Measurements from ENCODE around the gene EPM2AIP1. TPM values are rescaled to one million over a fixed set of nuclear protein-coding genes. Genes with fewer than 3 reads are reported as not detected.

Gene EPM2AIP1
- total and polyA plus RNA-seq, 8 donors: 2.4 to 37.3 (median 8.4) TPM

- no peak for DNase-seq
- intact Hi-C loops (cut with DNase I; ENCODE audit: low total_unique reads): no loop called here
- Histone ChIP-seq H3K27ac (no peak overlapping the region), H3K9me3 (peaks cover 5 to 7% (median 6%) of the 10 kb centered on the region in 4 donors), H3K36me3 (no peaks in the 10 kb centered on the region), H3K27me3 (no peaks in the 10 kb centered on the region), H3K4me3 (no peak overlapping the region), H3K4me1 (peaks cover 6 to 43% (median 24%) of the 10 kb centered on the region in 4 donors)
- 96 to 99% (median 98%) methylated on average over 21 of the region's 21 CpGs for WGBS, 5 donors
- TF ChIP-seq POLR2AphosphoS5 (IDR thresholded peaks at IDR 0.05): no peak
- TF ChIP-seq CTCF (IDR thresholded peaks at IDR 0.05): no peak
- no peak for TF ChIP-seq POLR2A (IDR thresholded peaks at IDR 0.05)
- TF ChIP-seq EP300 (IDR thresholded peaks at IDR 0.05): no peak
Observed at GRCh38 chr3:36942638-36943248, 50.2 kb downstream of the EPM2AIP1 start.

GRCh38 chr3:36941658-36942057 lies 51.3 kb downstream of the EPM2AIP1 start:
- H3K9me3 ChIP-seq: no peaks in the 10 kb centered on the region
- no peaks in the 10 kb centered on the region for H3K36me3 ChIP-seq
- intact Hi-C loops (cut with DNase I; ENCODE audit: low total_unique reads): no loop called here
- no peak for DNase-seq
- peaks cover 6 to 43% (median 24%) of the 10 kb centered on the region in 4 donors for H3K4me1 ChIP-seq
- H3K4me3 ChIP-seq: no peak overlapping the region
- no peaks in the 10 kb centered on the region for H3K27me3 ChIP-seq
- WGBS, 5 donors: 62 to 83% (median 72%) methylated on average over 3 of the region's 3 CpGs
- H3K27ac ChIP-seq: no peak overlapping the region
- TF ChIP-seq CTCF (IDR thresholded peaks at IDR 0.05): no peak
- TF ChIP-seq POLR2AphosphoS5 (IDR thresholded peaks at IDR 0.05): no peak
- TF ChIP-seq POLR2A (IDR thresholded peaks at IDR 0.05): no peak
- no peak for TF ChIP-seq EP300 (IDR thresholded peaks at IDR 0.05)

- H3K4me3 ChIP-seq: no peak overlapping the region
- no peaks in the 10 kb centered on the region for H3K9me3 ChIP-seq
- TF ChIP-seq POLR2AphosphoS5 (IDR thresholded peaks at IDR 0.05) (no peak), POLR2A (IDR thresholded peaks at IDR 0.05) (no peak), CTCF (IDR thresholded peaks at IDR 0.05) (no peak), EP300 (IDR thresholded peaks at IDR 0.05) (no peak)
- H3K36me3 ChIP-seq: no peaks in the 10 kb centered on the region
- intact Hi-C loops (cut with DNase I; ENCODE audit: low total_unique reads): no loop called here
- no peak overlapping the region for H3K27ac ChIP-seq
- H3K4me1 ChIP-seq: peaks cover 6 to 43% (median 24%) of the 10 kb centered on the region in 4 donors
- DNase-seq: no peak
- no peaks in the 10 kb centered on the region for H3K27me3 ChIP-seq
- WGBS, 5 donors: 87 to 93% (median 92%) methylated on average over 2 of the region's 2 CpGs
Observed at GRCh38 chr3:36941162-36941561, 51.8 kb downstream of the EPM2AIP1 start.

GRCh38 chr3:36937492-36937891 lies 55.4 kb downstream of the EPM2AIP1 start:
- Histone ChIP-seq H3K9me3 (no peaks in the 10 kb centered on the region), H3K4me1 (peaks cover 0 to 30% (median 13%) of the 10 kb centered on the region in 4 donors), H3K36me3 (no peaks in the 10 kb centered on the region), H3K27me3 (no peaks in the 10 kb centered on the region), H3K27ac (no peak overlapping the region), H3K4me3 (no peak overlapping the region)
- whole genome bisulfite sequencing, 5 donors: 80 to 91% (median 90%) methylated on average over 1 of the region's 1 CpG
- TF ChIP-seq EP300 (IDR thresholded peaks at IDR 0.05) (no peak), CTCF (IDR thresholded peaks at IDR 0.05) (no peak), POLR2AphosphoS5 (IDR thresholded peaks at IDR 0.05) (no peak), POLR2A (IDR thresholded peaks at IDR 0.05) (no peak)
- no peak for DNase-seq
- intact Hi-C loops (cut with DNase I; ENCODE audit: low total_unique reads): no loop called here

Small RNAs within 50 kb of the gene (small RNA-seq; reads per million reads assigned to genes)
- gene RNU6ATAC4P: 0 reads per million in 4 donors

Other genes starting within 250 kb of the EPM2AIP1 start
- under 1 TPM in 2 of 5 donors, not detected in 3; 0.45 to 0.92 TPM for gene DCLK3, start 228.6 kb downstream of the EPM2AIP1 start, total RNA-seq
- not detected for gene DCLK3, start 228.6 kb downstream of the EPM2AIP1 start, polyA plus RNA-seq
- 10 to 100 TPM in 3 of 5 donors, 1 to 10 TPM in 2; 5.3 to 27.2 (median 13.5) TPM for gene TRANK1, start 48.1 kb downstream of the EPM2AIP1 start, total RNA-seq
- 1 to 10 TPM; 1.2 to 3.1 (median 2.0) TPM for gene TRANK1, start 48.1 kb downstream of the EPM2AIP1 start, polyA plus RNA-seq
- 100 to 1,000 TPM in 1 of 5 donors, 10 to 100 TPM in 3, 1 to 10 TPM in 1; 6.4 to 129 (median 60.7) TPM for gene MLH1, start 387 bp upstream of the EPM2AIP1 start, total RNA-seq
- 10 to 100 TPM; 13.2 to 17.6 (median 13.7) TPM for gene MLH1, start 387 bp upstream of the EPM2AIP1 start, polyA plus RNA-seq
- 100 to 1,000 TPM in 2 of 5 donors, 10 to 100 TPM in 3; 32.1 to 131 (median 50.1) TPM for gene LRRFIP2, start 181.5 kb upstream of the EPM2AIP1 start, total RNA-seq
- gene LRRFIP2, start 181.5 kb upstream of the EPM2AIP1 start, polyA plus RNA-seq: 10 to 100 TPM; 25.9 to 33.5 (median 30.6) TPM